Neural crest cell (in vitro differentiated cells): ENCODE results near the gene IL37. TPM values are rescaled to one million over a fixed set of nuclear protein-coding genes. Genes with fewer than 3 reads are reported as not detected.

Source experiments
- DNase-seq: peaks from one replicate; pipeline ENCODE4 v3.0.0; 2021; ENCODE audit warnings: low read depth, mixed read lengths, low spot score
- H3K27ac Mint-ChIP-seq: one replicate; pipeline ENCODE4 v1.8.0; 2021; ENCODE audit warnings: mild to moderate bottlenecking, mixed read lengths; ENCODE audit not compliant: unreplicated experiment
- H3K27me3 Mint-ChIP-seq: 2 replicates; pipeline ENCODE4 v1.8.0; 2021; ENCODE audit warnings: low read depth, mild to moderate bottlenecking, mixed read lengths
- H3K36me3 Mint-ChIP-seq: 2 replicates; pipeline ENCODE4 v1.8.0; 2021; ENCODE audit warnings: low read depth, mild to moderate bottlenecking, mixed read lengths
- H3K4me1 Mint-ChIP-seq: 2 replicates; pipeline ENCODE4 v1.8.0; 2021; ENCODE audit warnings: mixed read lengths
- H3K4me3 Mint-ChIP-seq: one replicate; pipeline ENCODE4 v1.8.0; 2021; ENCODE audit warnings: mild to moderate bottlenecking, mixed read lengths
- H3K9me3 Mint-ChIP-seq: 2 replicates; pipeline ENCODE4 v1.8.0; 2021; ENCODE audit warnings: mixed read lengths
- CTCF ChIP-seq: fragments of 200-600 bp; sonication (generic); conservative IDR thresholded peaks from 2 replicates; pipeline ENCODE4 v1.5.0; 2021; ENCODE audit warnings: antibody characterized with exemption, mild to moderate bottlenecking
- total RNA-seq: library from RNA; stranded (reverse); gene quantifications from 2 replicates; pipeline ENCODE4 v1.2.1, GENCODE V29; 2021

Gene IL37
- total RNA-seq, 1 donor from 2014 or later, result 0.40 TPM

- H3K4me1 Mint-ChIP-seq, result peaks cover 9% of the 10 kb centered on the region
- TF ChIP-seq CTCF, result no peak
- H3K9me3 Mint-ChIP-seq, result no peaks in the 10 kb centered on the region
- H3K4me3 Mint-ChIP-seq, result no peak overlapping the region
- H3K36me3 Mint-ChIP-seq, result peaks cover 2% of the 10 kb centered on the region
- no peak for DNase-seq
- peaks cover 2% of the 10 kb centered on the region for H3K27me3 Mint-ChIP-seq
- H3K27ac Mint-ChIP-seq, result no peak overlapping the region
These were observed 30.9 kb upstream of the IL37 start for GRCh38 chr2:112880091-112880531.

GRCh38 chr2:112880696-112881095, 30.3 kb upstream of the IL37 start:
- Mint-ChIP-seq H3K36me3 (no peaks in the 10 kb centered on the region), H3K27me3 (peaks cover 2% of the 10 kb centered on the region), H3K4me1 (peaks cover 9% of the 10 kb centered on the region), H3K9me3 (no peaks in the 10 kb centered on the region), H3K27ac (no peak overlapping the region), H3K4me3 (no peak overlapping the region)
- TF ChIP-seq CTCF, result no peak
- no peak for DNase-seq

- peaks cover 9% of the 10 kb centered on the region for H3K4me1 Mint-ChIP-seq
- no peaks in the 10 kb centered on the region for H3K36me3 Mint-ChIP-seq
- no peak for DNase-seq
- H3K9me3 Mint-ChIP-seq, result no peaks in the 10 kb centered on the region
- H3K27me3 Mint-ChIP-seq, result peaks cover 2% of the 10 kb centered on the region
- H3K4me3 Mint-ChIP-seq, result no peak overlapping the region
- TF ChIP-seq CTCF, result no peak
- H3K27ac Mint-ChIP-seq, result no peak overlapping the region
These were observed 29.6 kb upstream of the IL37 start for GRCh38 chr2:112881217-112881985.

GRCh38 chr2:112883669-112884068, 27.3 kb upstream of the IL37 start:
- no peak for DNase-seq
- peak overlapping the region; percentile 17 for H3K27ac Mint-ChIP-seq
- H3K4me1 Mint-ChIP-seq, result peaks cover 9% of the 10 kb centered on the region
- H3K9me3 Mint-ChIP-seq, result no peaks in the 10 kb centered on the region
- H3K36me3 Mint-ChIP-seq, result no peaks in the 10 kb centered on the region
- H3K4me3 Mint-ChIP-seq, result no peak overlapping the region
- peaks cover 2% of the 10 kb centered on the region for H3K27me3 Mint-ChIP-seq
- no peak for TF ChIP-seq CTCF

GRCh38 chr2:112884869-112885505, 26.0 kb upstream of the IL37 start:
- DNase-seq, result peak; percentile 27
- TF ChIP-seq CTCF, result peak; percentile 79
- H3K4me1 Mint-ChIP-seq, result peaks cover 9% of the 10 kb centered on the region
- no peak overlapping the region for H3K27ac Mint-ChIP-seq
- H3K4me3 Mint-ChIP-seq, result no peak overlapping the region
- no peaks in the 10 kb centered on the region for H3K36me3 Mint-ChIP-seq
- H3K9me3 Mint-ChIP-seq, result no peaks in the 10 kb centered on the region
- peaks cover 2% of the 10 kb centered on the region for H3K27me3 Mint-ChIP-seq
